BLaER1 treated with 17β-estradiol and CSF1 and Interleukin-3, amounts not matched to agents 10 nM and 100 nM (cell line): Measurements from ENCODE around the gene FRMD4A.

Source experiments
- H3K27ac ChIP-seq, 11 experiments: shearing (Covaris generic); formaldehyde crosslinking; 2 replicates each; pipeline ENCODE4 v1.8.1; 2022
- H3K27me3 ChIP-seq, 11 experiments: shearing (Covaris generic); formaldehyde crosslinking; 2 replicates each; pipeline ENCODE4 v1.8.1; 2022
- H3K36me3 ChIP-seq, 11 experiments: shearing (Covaris generic); formaldehyde crosslinking; 2 replicates each; pipeline ENCODE4 v1.8.1; 2022
- H3K4me1 ChIP-seq, 10 experiments: shearing (Covaris generic); formaldehyde crosslinking; 2 replicates each; pipeline ENCODE4 v1.8.1; 2022
- H3K4me2 ChIP-seq, 11 experiments: shearing (Covaris generic); formaldehyde crosslinking; 2 replicates each; pipeline ENCODE4 v1.8.1; 2022
- H3K4me3 ChIP-seq, 10 experiments: shearing (Covaris generic); formaldehyde crosslinking; 2 replicates each; pipeline ENCODE4 v1.8.1; 2022
- H3K9ac ChIP-seq, 11 experiments: shearing (Covaris generic); formaldehyde crosslinking; 2 replicates each; pipeline ENCODE4 v1.8.1; 2022
- H3K9me3 ChIP-seq, 11 experiments: shearing (Covaris generic); formaldehyde crosslinking; replicated peaks in 1 of 11; 2 replicates each; pipeline ENCODE4 v1.8.1; 2022
- H4K20me1 ChIP-seq, 11 experiments: shearing (Covaris generic); formaldehyde crosslinking; 2 replicates each; pipeline ENCODE4 v1.8.1; 2022
- Cebpa-rat ChIP-seq, 11 experiments: shearing (Covaris generic); IDR thresholded peaks; 2 replicates each; pipeline ENCODE4 v1.8.1; 2022

The FRMD4A gene

DNA sequence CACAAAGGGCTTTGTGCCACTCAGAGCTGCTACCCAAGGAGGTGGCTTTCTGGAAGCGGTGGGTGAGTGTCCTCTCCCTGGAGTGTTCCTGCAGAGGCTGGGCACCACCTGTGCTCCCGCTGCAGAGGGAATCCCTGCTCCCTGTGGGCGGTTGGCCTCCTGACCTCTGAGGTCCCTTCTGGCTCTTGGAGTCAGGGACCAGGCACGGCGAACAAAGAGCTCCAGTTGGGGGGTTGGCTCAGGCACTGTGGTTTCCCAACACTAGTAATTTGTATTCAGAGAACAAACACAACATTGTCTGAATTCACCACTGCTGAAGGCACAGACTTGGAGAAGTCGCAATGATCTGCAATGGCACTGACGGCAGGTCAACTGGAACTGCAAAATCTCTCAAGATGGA, 415.0 kb downstream of the FRMD4A start:
- Histone ChIP-seq H3K36me3 (no peaks in the 10 kb centered on the region), H3K9me3 (no peaks in the 10 kb centered on the region), H3K9ac (no peak overlapping the region), H3K4me2 (no peak overlapping the region), H3K27ac (no peak overlapping the region), H3K4me1 (peaks cover 8 to 48% (median 15%) of the 10 kb centered on the region in 10 experiments; a peak in 19 of 20 replicates), H3K27me3 (no peaks in the 10 kb centered on the region), H3K4me3 (no peak overlapping the region), H4K20me1 (no peaks in the 10 kb centered on the region)
- no peak for TF ChIP-seq Cebpa-rat (IDR thresholded peaks at IDR 0.05)

- Histone ChIP-seq H3K4me2 (peak overlapping the region; percentile 18 to 90 (median 37); a peak in 20 of 22 replicates), H3K9ac (0 out of 22 replicates have a peak overlapping the region, but pooled peaks of 1 of the 11 experiments have one; percentile 13)
These were observed 416.8 kb downstream of the FRMD4A start for GRCh38 chr10:13913897-13914296.

GRCh38 chr10:13911821-13912520, 418.8 kb downstream of the FRMD4A start:
- H3K27ac ChIP-seq, result peak overlapping the region in 2 of 11 experiments; percentile 32 to 50; a peak in 2 of 22 replicates
- TF ChIP-seq Cebpa-rat (IDR thresholded peaks at IDR 0.05), result no peak
- H4K20me1 ChIP-seq, result no peaks in the 10 kb centered on the region
- H3K36me3 ChIP-seq, result no peaks in the 10 kb centered on the region
- H3K4me1 ChIP-seq, result peaks cover 8 to 63% (median 15%) of the 10 kb centered on the region in 10 experiments; a peak in 19 of 20 replicates
- peaks cover 0 to 8% (median 0%) of the 10 kb centered on the region in 11 experiments; a peak in 4 of 22 replicates for H3K9me3 ChIP-seq
- H3K9ac ChIP-seq, result peak overlapping the region in 1 of 11 experiments; percentile 60; a peak in 1 of 22 replicates
- H3K4me3 ChIP-seq, result no peak overlapping the region
- H3K27me3 ChIP-seq, result no peaks in the 10 kb centered on the region
- peak overlapping the region in 3 of 11 experiments; percentile 7 to 90 (median 75); a peak in 4 of 22 replicates for H3K4me2 ChIP-seq

More at GRCh38 chr10:13913897-13914296, 416.8 kb downstream of the FRMD4A start:
- Histone ChIP-seq H3K27ac (peak overlapping the region in 1 of 11 experiments; percentile 16; a peak in 1 of 22 replicates), H3K4me3 (no peak overlapping the region), H3K9me3 (peaks cover 0 to 8% (median 0%) of the 10 kb centered on the region in 11 experiments; a peak in 4 of 22 replicates), H3K4me1 (peaks cover 8 to 64% (median 15%) of the 10 kb centered on the region in 10 experiments; a peak in 19 of 20 replicates), H3K27me3 (no peaks in the 10 kb centered on the region), H4K20me1 (no peaks in the 10 kb centered on the region), H3K36me3 (no peaks in the 10 kb centered on the region)
- TF ChIP-seq Cebpa-rat (IDR thresholded peaks at IDR 0.05), result no peak

DNA sequence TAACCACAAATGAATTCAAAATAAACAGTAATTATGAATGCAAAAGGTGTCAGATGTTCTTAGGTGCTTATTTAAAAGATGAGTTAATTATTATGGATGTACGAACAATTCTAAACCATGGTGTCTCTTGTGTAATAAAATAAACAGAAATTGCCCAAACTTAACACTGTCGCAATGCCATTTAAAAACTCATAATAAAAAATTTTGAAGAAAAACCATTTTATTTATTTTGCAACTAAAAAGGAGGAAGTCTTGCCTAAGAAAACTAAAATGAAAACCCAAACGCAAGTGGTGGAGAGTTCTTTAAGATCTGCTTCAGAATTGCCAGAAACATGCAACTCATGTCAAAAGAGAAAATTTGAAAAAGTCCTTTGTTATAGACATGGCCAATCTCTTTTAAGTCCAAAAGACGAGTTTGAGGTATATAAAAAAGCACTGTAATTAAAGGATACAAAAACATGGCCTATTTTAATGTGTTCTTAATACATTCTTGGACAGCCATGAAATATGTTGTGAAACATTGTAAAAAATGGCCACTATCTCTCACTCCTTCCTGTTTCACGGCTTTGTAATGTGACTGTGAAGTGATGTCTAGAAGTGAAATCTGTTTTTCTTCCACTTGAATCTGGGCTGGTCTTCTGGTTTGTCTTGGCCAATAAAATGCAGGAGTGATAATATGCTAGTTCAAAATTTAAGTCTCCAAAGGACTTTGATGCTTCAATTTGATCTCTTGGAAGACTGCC, 421.0 kb downstream of the FRMD4A start:
- Histone ChIP-seq H3K4me1 (peaks cover 8 to 56% (median 12%) of the 10 kb centered on the region in 10 experiments; a peak in 19 of 20 replicates), H3K27me3 (no peaks in the 10 kb centered on the region), H3K9ac (no peak overlapping the region), H3K9me3 (peaks cover 0 to 8% (median 0%) of the 10 kb centered on the region in 11 experiments; a peak in 4 of 22 replicates), H3K36me3 (no peaks in the 10 kb centered on the region), H3K4me2 (peak overlapping the region in 2 of 11 experiments; percentile 5 to 15; a peak in 1 of 22 replicates), H4K20me1 (no peaks in the 10 kb centered on the region), H3K4me3 (no peak overlapping the region), H3K27ac (no peak overlapping the region)
- no peak for TF ChIP-seq Cebpa-rat (IDR thresholded peaks at IDR 0.05)

GRCh38 chr10:13908475-13908874, 422.2 kb downstream of the FRMD4A start:
- Histone ChIP-seq H3K4me3 (no peak overlapping the region), H3K4me2 (no peak overlapping the region), H3K27me3 (no peaks in the 10 kb centered on the region), H4K20me1 (no peaks in the 10 kb centered on the region), H3K36me3 (no peaks in the 10 kb centered on the region), H3K27ac (no peak overlapping the region), H3K9ac (no peak overlapping the region), H3K4me1 (peaks cover 0 to 44% (median under 1%) of the 10 kb centered on the region in 10 experiments; a peak in 10 of 20 replicates), H3K9me3 (peaks cover 0 to 8% (median 0%) of the 10 kb centered on the region in 11 experiments; a peak in 4 of 22 replicates)
- TF ChIP-seq Cebpa-rat (IDR thresholded peaks at IDR 0.05), result no peak

GRCh38 chr10:13907570-13907969, 423.2 kb downstream of the FRMD4A start:
- Histone ChIP-seq H3K27me3 (no peaks in the 10 kb centered on the region), H3K36me3 (no peaks in the 10 kb centered on the region), H3K9ac (no peak overlapping the region), H4K20me1 (no peaks in the 10 kb centered on the region), H3K4me2 (no peak overlapping the region), H3K9me3 (peaks cover 0 to 8% (median 0%) of the 10 kb centered on the region in 11 experiments; a peak in 4 of 22 replicates), H3K27ac (no peak overlapping the region), H3K4me3 (no peak overlapping the region), H3K4me1 (peaks cover 0 to 34% (median 0%) of the 10 kb centered on the region in 10 experiments; a peak in 5 of 20 replicates)
- TF ChIP-seq Cebpa-rat (IDR thresholded peaks at IDR 0.05), result no peak

GRCh38 chr10:13905281-13905680, 425.4 kb downstream of the FRMD4A start:
- Histone ChIP-seq H3K9me3 (peaks cover 0 to 6% (median under 1%) of the 10 kb centered on the region in 11 experiments; a peak in 6 of 22 replicates), H3K4me2 (no peak overlapping the region), H3K4me1 (peaks cover 0 to 13% (median 0%) of the 10 kb centered on the region in 10 experiments; a peak in 2 of 20 replicates), H3K9ac (no peak overlapping the region), H3K4me3 (no peak overlapping the region), H4K20me1 (no peaks in the 10 kb centered on the region), H3K27ac (no peak overlapping the region), H3K36me3 (no peaks in the 10 kb centered on the region), H3K27me3 (no peaks in the 10 kb centered on the region)
- TF ChIP-seq Cebpa-rat (IDR thresholded peaks at IDR 0.05), result no peak

DNA sequence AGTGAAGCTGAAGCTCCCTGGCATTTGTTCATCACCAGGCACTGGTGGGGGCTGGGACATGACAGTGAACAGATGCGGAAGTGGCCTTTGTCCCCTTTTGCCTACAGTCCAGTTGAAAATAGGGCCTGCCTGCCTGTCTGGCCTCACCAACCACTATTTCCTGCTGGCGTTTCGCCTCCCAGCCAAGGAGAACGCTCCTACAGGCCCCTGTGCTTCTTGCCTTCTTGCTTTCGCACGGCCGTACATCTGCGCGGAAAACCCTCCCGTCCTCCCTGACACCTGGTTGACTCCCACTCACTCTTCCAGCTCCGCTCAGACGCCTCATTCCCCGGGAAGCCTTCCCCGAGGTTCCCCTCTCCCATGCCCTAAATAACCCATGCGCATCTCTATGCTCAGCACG, 426.7 kb downstream of the FRMD4A start:
- no peaks in the 10 kb centered on the region for H3K27me3 ChIP-seq
- no peak overlapping the region for H3K27ac ChIP-seq
- no peaks in the 10 kb centered on the region for H4K20me1 ChIP-seq
- H3K4me1 ChIP-seq, result peaks cover 0 to under 1% (median 0%) of the 10 kb centered on the region in 10 experiments; a peak in 1 of 20 replicates
- no peak overlapping the region for H3K4me2 ChIP-seq
- no peak for TF ChIP-seq Cebpa-rat (IDR thresholded peaks at IDR 0.05)
- H3K36me3 ChIP-seq, result no peaks in the 10 kb centered on the region
- H3K4me3 ChIP-seq, result no peak overlapping the region
- H3K9me3 ChIP-seq, result peaks cover 6 to 13% (median 10%) of the 10 kb centered on the region in 11 experiments; a peak in 17 of 22 replicates
- no peak overlapping the region for H3K9ac ChIP-seq
